K562 (cell line): ENCODE measurements around the gene TAF11. TPM values are rescaled to one million over a fixed set of nuclear protein-coding genes. Genes with fewer than 3 reads are reported as not detected.

Source experiments
- BDP1 ChIP-seq: IDR thresholded peaks from 3 replicates; pipeline ENCODE4 v1.6.1; 2011; ENCODE audit not compliant: insufficient read length, insufficient read depth
- DMBX1 ChIP-seq: fragments of 250-450 bp; sonication (Bioruptor Pico); IDR thresholded peaks from 2 replicates; pipeline ENCODE4 v1.8.0; 2022; ENCODE audit warnings: inconsistent platforms, mild to moderate bottlenecking, moderate library complexity, borderline replicate concordance
- ETV5 ChIP-seq: sonication (generic); formaldehyde crosslinking; IDR thresholded peaks from 2 replicates; pipeline ENCODE4 v1.4.0; 2020; ENCODE audit warnings: low read depth, mild to moderate bottlenecking, missing genetic modification reagents
- FOXJ3 ChIP-seq: sonication (generic); formaldehyde crosslinking; IDR thresholded peaks from 2 replicates; pipeline ENCODE4 v1.4.0; 2020; ENCODE audit warnings: mild to moderate bottlenecking, missing genetic modification reagents
- KDM4B ChIP-seq, 2 experiments: fragments of 450-650 bp in 1 of 2; sonication (generic) in 1 of 2; IDR thresholded peaks; 2 replicates each; pipeline ENCODE4 v1.6.1; 2016 to 2017; ENCODE audit warnings: borderline replicate concordance in 2 of 2, antibody characterized with exemption in 1 of 2, low read depth in 1 of 2, mild to moderate bottlenecking in 1 of 2
- MCM2 ChIP-seq: fragments of 450-650 bp; IDR thresholded peaks from 2 replicates; pipeline ENCODE4 v1.6.1; 2017; ENCODE audit warnings: low read depth, mild to moderate bottlenecking
- MLLT1 ChIP-seq, 2 experiments: fragments of 450-650 bp; IDR thresholded peaks; 2 replicates each; pipeline ENCODE4 v1.6.1; 2016
- NEUROD1 ChIP-seq: fragments of 150-350 bp; IDR thresholded peaks from 2 replicates; pipeline ENCODE4 v1.6.1; 2014; ENCODE audit warnings: borderline replicate concordance, low read length, low read depth; ENCODE audit not compliant: partially characterized antibody
- NR2F6 ChIP-seq: fragments of 450-650 bp; formaldehyde crosslinking; IDR thresholded peaks from 2 replicates; pipeline ENCODE4 v1.4.0; 2020; ENCODE audit warnings: mild to moderate bottlenecking
- OTX1 ChIP-seq: fragments of 450-650 bp; formaldehyde crosslinking; IDR thresholded peaks from 2 replicates; pipeline ENCODE4 v1.4.0; 2022; ENCODE audit warnings: mild to moderate bottlenecking
- PURB ChIP-seq: sonication (generic); formaldehyde crosslinking; IDR thresholded peaks from 2 replicates; pipeline ENCODE4 v1.9.0; 2021; ENCODE audit warnings: low read depth, mild to moderate bottlenecking, missing genetic modification reagents
- RBM14 ChIP-seq: fragments of 200-400 bp; formaldehyde crosslinking; IDR thresholded peaks from 2 replicates; pipeline ENCODE4 v1.6.1; 2018; ENCODE audit warnings: low read depth, mild to moderate bottlenecking, low read length, moderate library complexity, borderline replicate concordance; ENCODE audit not compliant: insufficient read depth
- RBM15 ChIP-seq: fragments of 200-400 bp; formaldehyde crosslinking; IDR thresholded peaks from 2 replicates; pipeline ENCODE4 v1.6.1; 2018; ENCODE audit warnings: mild to moderate bottlenecking, low read length, moderate library complexity; ENCODE audit not compliant: insufficient read depth
- ZKSCAN1 ChIP-seq: fragments of 150-350 bp; IDR thresholded peaks from 2 replicates; pipeline ENCODE4 v1.6.1; 2016; ENCODE audit warnings: low read depth, low read length
- ZNF175 ChIP-seq: fragments of 200-800 bp; sonication (Bioruptor generic); IDR thresholded peaks from 2 replicates; pipeline ENCODE4 v1.6.1; 2016; ENCODE audit warnings: low read depth, mild to moderate bottlenecking, missing genetic modification characterization, missing compliant biosample characterization
- ZNF253 ChIP-seq: fragments of 250-450 bp; sonication (Bioruptor Pico); conservative IDR thresholded peaks from 2 replicates; pipeline ENCODE4 v1.6.1; 2021; ENCODE audit warnings: mild to moderate bottlenecking
- polyA plus RNA-seq, 8 experiments: library from polyadenylated mRNA; depleted of rRNA in 4 of 8; stranded (reverse) in 5 of 8; unstranded in 3 of 8; fragments of >200 nt; fragmentation: Nextera tagmentation in 2 of 8; fragmentation: Illumina TruSeq in 1 of 8; extraction: Ambion mirVana in 2 of 8; extraction: Trizol in 1 of 8; gene quantifications; 2 replicates each; pipeline versions ENCODE4 v1.2.1 to v1.2.3, GENCODE V29; 2011 to 2014; ENCODE audit warnings: inconsistent platforms in 1 of 8, missing spikeins in 1 of 8
- total RNA-seq, 7 experiments: library from RNA; depleted of rRNA in 6 of 7; stranded (reverse); fragments of >200 nt in 6 of 7; fragmentation: Illumina TruSeq in 2 of 7; extraction: Trizol in 2 of 7; gene quantifications; 2 replicates each; pipeline versions ENCODE4 v1.2.1 to v1.2.3, GENCODE V29; 2011 to 2021; ENCODE audit warnings: low replicate concordance in 1 of 7
- TF ChIP-seq, protein P1 (sequence below): fragments of 250-450 bp; sonication (Bioruptor Pico); IDR thresholded peaks from 2 replicates; pipeline ENCODE4 v1.5.0; 2021
- TF ChIP-seq, protein P2 (sequence below): fragments of 450-650 bp; formaldehyde crosslinking; IDR thresholded peaks from 2 replicates; pipeline ENCODE4 v1.4.0; 2020; ENCODE audit warnings: mild to moderate bottlenecking
- TF ChIP-seq, protein P3 (sequence below): IDR thresholded peaks from 2 replicates; pipeline ENCODE4 v1.6.1; 2012; ENCODE audit warnings: low read depth, low read length, improper control_type of control experiment, borderline replicate concordance
- TF ChIP-seq, protein P4 (sequence below): fragments of 250-450 bp; sonication (Bioruptor Pico); IDR thresholded peaks from 2 replicates; pipeline ENCODE4 v1.8.0; 2022; ENCODE audit warnings: moderate library complexity, mild to moderate bottlenecking, inconsistent platforms

Gene TAF11
- total and polyA plus RNA-seq, 9 of the 15 experiments (the other 6 are each of a cell fraction or from before 2014, with no cell fraction given): 40.9 to 91.9 (median 71.9) TPM

GRCh38 chr6:34887753-34888513 lies at the start of gene TAF11 (continued):
- TF ChIP-seq, protein P1, sequence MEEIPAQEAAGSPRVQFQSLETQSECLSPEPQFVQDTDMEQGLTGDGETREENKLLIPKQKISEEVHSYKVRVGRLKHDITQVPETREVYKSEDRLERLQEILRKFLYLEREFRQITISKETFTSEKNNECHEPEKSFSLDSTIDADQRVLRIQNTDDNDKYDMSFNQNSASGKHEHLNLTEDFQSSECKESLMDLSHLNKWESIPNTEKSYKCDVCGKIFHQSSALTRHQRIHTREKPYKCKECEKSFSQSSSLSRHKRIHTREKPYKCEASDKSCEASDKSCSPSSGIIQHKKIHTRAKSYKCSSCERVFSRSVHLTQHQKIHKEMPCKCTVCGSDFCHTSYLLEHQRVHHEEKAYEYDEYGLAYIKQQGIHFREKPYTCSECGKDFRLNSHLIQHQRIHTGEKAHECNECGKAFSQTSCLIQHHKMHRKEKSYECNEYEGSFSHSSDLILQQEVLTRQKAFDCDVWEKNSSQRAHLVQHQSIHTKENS (CRISPR knock-in tag): no peak
- TF ChIP-seq ETV5 (CRISPR knock-in tag) (peak; percentile 81), RBM15 (no peak), NEUROD1 (peak; percentile 59), ZKSCAN1 (0 out of 2 replicates have a peak, but pooled peaks have one; percentile 61), MLLT1 (IDR thresholded peaks at IDR 0.05) (peak; percentile 76 to 89; a peak in 2 of 4 replicates), ZNF175 (CRISPR knock-in tag) (peak; percentile 53; the same call in 1 of the 2 replicates), BDP1 (no peak), KDM4B (IDR thresholded peaks at IDR 0.05; ENCODE audit: borderline replicate concordance in 2 of 2, low read depth in 1 of 2) (no peak; a peak in 1 of 4 replicates), MCM2 (no peak), FOXJ3 (CRISPR knock-in tag) (no peak), ZNF253 (CRISPR knock-in tag) (no peak), OTX1 (CRISPR knock-in tag) (0 out of 2 replicates have a peak, but pooled peaks have one; percentile 51), RBM14 (no peak), NR2F6 (CRISPR knock-in tag) (0 out of 2 replicates have a peak, but pooled peaks have one; percentile 51), PURB (CRISPR knock-in tag) (no peak), DMBX1 (CRISPR knock-in tag) (no peak)
- TF ChIP-seq, protein P2, sequence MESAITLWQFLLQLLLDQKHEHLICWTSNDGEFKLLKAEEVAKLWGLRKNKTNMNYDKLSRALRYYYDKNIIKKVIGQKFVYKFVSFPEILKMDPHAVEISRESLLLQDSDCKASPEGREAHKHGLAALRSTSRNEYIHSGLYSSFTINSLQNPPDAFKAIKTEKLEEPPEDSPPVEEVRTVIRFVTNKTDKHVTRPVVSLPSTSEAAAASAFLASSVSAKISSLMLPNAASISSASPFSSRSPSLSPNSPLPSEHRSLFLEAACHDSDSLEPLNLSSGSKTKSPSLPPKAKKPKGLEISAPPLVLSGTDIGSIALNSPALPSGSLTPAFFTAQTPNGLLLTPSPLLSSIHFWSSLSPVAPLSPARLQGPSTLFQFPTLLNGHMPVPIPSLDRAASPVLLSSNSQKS (CRISPR knock-in tag): no peak
- TF ChIP-seq, protein P3, sequence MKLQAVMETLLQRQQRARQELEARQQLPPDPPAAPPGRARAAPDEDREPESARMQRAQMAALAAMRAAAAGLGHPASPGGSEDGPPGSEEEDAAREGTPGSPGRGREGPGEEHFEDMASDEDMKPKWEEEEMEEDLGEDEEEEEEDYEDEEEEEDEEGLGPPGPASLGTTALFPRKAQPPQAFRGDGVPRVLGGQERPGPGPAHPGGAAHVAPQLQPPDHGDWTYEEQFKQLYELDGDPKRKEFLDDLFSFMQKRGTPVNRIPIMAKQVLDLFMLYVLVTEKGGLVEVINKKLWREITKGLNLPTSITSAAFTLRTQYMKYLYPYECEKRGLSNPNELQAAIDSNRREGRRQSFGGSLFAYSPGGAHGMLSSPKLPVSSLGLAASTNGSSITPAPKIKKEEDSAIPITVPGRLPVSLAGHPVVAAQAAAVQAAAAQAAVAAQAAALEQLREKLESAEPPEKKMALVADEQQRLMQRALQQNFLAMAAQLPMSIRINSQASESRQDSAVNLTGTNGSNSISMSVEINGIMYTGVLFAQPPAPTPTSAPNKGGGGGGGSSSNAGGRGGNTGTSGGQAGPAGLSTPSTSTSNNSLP: no peak
- TF ChIP-seq, protein P4, sequence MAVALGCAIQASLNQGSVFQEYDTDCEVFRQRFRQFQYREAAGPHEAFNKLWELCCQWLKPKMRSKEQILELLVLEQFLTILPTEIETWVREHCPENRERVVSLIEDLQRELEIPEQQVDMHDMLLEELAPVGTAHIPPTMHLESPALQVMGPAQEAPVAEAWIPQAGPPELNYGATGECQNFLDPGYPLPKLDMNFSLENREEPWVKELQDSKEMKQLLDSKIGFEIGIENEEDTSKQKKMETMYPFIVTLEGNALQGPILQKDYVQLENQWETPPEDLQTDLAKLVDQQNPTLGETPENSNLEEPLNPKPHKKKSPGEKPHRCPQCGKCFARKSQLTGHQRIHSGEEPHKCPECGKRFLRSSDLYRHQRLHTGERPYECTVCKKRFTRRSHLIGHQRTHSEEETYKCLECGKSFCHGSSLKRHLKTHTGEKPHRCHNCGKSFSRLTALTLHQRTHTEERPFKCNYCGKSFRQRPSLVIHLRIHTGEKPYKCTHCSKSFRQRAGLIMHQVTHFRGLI: 0 out of 2 replicates have a peak, but pooled peaks have one; percentile 15
